Tibial nerve (tissue), 4 donors: Measurements from ENCODE around the gene NDRG3.

Experiments
- EP300 ChIP-seq, 2 donors: sonication (generic); formaldehyde crosslinking; IDR thresholded peaks; one replicate each; pipeline ENCODE4 v1.6.1; 2017; ENCODE audit warnings: antibody characterized with exemption in 2 of 2, mild to moderate bottlenecking in 1 of 2
- POLR2A ChIP-seq, 2 donors: fragments of 450-650 bp; IDR thresholded peaks; one replicate each; pipeline ENCODE4 v1.6.1; 2017; ENCODE audit warnings: antibody characterized with exemption in 2 of 2, mild to moderate bottlenecking in 2 of 2, moderate library complexity in 2 of 2
- TF ChIP-seq, protein P1 (sequence below), 5 experiments: fragments of 200-600 bp in 3 of 5; fragments of 450-650 bp in 2 of 5; sonication (generic) in 3 of 5; IDR thresholded peaks; one replicate each; pipeline ENCODE4 v1.5.1; 2016 to 2019; ENCODE audit warnings: antibody characterized with exemption in 5 of 5, mild to moderate bottlenecking in 3 of 5, moderate library complexity in 2 of 5

DNA sequence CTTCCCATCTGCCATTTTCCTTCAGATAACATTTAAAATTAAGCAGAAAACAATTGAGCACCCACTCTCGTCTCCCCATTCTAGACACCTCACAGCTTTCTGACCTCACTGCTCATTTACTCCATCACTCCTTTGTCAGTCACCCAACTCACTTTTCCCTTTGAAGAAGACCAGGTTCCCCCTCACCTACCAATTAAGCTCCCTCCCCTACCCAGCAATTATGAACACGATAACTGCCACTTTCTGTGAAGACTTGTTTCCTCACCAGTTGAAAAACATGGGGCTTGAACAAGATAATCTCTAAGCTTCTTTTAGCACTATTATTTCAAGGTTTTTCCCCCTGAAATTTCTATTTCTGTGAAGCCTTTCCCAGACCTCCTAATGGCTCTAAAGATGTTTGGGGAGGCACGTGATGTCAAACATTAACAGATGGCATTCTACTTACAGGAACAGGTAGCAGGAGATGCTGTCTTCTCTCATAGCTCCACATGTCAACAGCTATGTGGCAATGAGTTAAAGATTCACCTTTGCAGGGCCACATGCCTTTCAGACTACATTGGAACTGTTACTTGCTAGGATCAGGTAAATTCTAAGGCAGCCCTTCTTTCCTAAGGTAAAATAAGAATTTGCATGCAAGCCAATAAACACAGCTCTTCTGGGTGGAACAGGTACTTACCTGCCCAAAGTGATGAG is 75.1 kb downstream of the NDRG3 start:
- TF ChIP-seq, protein P1, sequence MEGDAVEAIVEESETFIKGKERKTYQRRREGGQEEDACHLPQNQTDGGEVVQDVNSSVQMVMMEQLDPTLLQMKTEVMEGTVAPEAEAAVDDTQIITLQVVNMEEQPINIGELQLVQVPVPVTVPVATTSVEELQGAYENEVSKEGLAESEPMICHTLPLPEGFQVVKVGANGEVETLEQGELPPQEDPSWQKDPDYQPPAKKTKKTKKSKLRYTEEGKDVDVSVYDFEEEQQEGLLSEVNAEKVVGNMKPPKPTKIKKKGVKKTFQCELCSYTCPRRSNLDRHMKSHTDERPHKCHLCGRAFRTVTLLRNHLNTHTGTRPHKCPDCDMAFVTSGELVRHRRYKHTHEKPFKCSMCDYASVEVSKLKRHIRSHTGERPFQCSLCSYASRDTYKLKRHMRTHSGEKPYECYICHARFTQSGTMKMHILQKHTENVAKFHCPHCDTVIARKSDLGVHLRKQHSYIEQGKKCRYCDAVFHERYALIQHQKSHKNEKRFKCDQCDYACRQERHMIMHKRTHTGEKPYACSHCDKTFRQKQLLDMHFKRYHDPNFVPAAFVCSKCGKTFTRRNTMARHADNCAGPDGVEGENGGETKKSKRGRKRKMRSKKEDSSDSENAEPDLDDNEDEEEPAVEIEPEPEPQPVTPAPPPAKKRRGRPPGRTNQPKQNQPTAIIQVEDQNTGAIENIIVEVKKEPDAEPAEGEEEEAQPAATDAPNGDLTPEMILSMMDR (IDR thresholded peaks at IDR 0.05): no peak
- TF ChIP-seq EP300 (IDR thresholded peaks at IDR 0.05) (no peak), POLR2A (IDR thresholded peaks at IDR 0.05) (no peak)
